CD4-positive, alpha-beta T cell treated with Interleukin-17A for 1 hour (primary cell): Measurements from ENCODE around the gene FZR1.
"Not testable (repeated sequence)": the region's sequence is repeated elsewhere in the genome, so short reads cannot be mapped to it uniquely, and the experiment has no call there.

Experiments
- DNase-seq: peaks from one replicate; pipeline ENCODE4 v3.0.0-alpha.2; 2020

Gene FZR1

DNA sequence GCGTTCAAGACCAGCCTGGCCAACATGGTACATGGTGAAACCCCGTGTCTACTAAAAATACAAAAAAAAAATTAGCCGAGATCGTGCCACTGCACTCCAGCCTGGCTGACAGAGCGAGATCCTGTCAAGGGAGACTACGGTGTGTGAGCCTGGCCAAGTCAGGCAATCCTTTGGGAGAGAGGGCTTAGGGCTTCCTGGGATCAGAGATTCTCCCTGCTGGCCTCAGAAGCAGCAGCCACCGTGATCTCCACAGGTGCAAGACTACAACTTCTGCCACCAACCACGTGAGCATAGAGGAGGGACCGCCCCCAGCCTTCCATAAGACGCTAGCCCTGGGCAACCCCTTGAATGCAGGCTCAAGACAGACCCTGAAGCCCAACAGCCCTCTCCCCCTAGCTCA, 43.7 kb downstream of the FZR1 start:
- DNase-seq, result no peak

DNA sequence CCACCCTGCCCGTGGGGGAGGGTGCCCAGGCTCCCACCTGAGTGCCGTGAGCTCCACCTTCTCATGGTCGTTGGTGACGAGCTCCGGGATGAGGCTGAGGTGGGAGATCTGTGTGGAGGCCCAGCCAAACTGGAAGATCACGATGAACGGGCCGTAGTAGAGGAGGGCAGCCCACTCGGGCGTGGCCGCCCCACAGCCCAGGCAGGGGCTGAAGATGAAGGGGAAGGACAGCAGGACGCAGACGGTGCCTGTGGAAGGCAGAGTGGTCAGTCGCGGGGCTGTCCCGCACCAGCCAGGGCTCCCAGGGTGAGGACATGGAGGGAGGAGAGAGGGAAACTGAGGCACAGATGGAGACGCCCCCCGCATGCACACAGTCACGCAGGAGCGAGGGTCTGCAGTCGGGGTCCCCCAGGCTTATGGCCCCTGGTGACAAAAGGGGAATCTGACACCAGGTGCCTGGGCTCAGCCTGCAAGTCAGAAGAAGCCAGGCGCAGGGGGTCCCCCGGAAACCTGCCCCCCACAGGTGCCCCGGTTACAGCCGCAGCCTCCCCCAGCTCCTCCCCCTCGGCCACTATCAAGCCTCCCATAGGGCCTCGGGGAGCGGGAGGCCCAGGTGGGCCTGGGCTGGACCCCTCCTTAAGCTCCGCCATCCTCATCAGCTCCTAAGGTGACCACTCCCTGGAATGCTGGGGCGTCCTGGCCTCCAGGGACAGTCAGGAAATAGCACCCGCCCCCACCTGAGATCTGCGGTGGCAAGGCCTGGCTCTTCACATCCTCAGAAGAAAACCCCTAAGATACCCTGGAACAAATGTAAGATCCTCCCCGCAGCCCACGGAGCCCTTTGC, 45.1 kb downstream of the FZR1 start:
- DNase-seq, result no peak

DNA sequence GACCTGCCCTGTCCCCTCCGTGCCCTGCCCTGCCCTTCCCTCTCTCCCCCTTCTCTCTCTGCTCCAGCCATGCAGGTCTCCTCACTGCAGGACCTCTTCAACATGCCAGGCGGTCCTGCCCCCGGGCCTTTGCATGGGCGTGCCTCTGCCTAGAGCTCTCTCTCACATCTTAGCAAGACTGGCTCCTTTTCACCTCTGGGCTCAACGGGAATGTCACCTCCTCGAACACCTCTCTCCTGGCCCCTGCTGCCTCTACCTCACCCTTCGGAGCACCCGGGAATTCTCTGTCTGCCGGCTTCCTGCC, 45.6 kb downstream of the FZR1 start:
- no peak for DNase-seq

DNA sequence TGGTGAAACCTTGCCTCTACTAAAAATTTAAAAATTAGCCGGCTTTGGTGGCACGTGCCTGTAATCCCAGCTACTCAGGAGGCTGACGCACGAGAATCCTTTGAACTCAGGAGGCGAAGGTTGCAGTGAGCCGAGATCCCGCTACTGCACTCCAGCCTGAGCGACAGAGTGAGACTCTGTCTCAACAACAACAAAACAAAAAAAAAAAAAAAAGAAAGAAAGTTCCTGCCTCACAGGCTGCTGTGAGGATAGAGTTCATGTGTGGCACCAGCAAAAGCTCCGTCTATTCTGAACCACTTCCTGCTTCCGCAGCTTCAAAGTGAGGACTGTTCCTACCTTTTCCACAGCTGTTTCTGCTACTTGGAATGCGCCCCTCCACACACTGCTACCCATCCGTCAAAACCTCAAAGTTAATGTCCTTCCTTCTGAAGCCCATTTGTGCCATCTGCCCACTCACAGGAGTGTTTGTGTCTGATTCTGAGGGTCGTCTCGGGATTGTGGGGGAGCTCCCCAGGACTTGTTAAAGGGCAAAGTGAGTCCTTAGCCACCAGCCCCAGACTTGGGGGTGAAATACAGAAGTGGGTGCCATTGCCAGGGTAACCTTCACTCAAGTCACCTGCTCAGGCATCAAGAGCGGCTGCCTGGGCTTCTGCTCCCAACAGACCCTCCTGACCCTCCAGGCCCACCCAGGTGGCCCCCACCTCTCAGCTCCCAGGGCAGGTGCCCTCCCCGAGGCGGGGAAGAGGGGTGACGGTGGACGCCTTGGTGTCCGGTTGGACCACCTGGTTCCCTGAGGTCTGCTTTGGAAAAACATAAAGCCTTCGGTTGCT, 48.4 kb downstream of the FZR1 start:
- peak; percentile 71 for DNase-seq

DNA sequence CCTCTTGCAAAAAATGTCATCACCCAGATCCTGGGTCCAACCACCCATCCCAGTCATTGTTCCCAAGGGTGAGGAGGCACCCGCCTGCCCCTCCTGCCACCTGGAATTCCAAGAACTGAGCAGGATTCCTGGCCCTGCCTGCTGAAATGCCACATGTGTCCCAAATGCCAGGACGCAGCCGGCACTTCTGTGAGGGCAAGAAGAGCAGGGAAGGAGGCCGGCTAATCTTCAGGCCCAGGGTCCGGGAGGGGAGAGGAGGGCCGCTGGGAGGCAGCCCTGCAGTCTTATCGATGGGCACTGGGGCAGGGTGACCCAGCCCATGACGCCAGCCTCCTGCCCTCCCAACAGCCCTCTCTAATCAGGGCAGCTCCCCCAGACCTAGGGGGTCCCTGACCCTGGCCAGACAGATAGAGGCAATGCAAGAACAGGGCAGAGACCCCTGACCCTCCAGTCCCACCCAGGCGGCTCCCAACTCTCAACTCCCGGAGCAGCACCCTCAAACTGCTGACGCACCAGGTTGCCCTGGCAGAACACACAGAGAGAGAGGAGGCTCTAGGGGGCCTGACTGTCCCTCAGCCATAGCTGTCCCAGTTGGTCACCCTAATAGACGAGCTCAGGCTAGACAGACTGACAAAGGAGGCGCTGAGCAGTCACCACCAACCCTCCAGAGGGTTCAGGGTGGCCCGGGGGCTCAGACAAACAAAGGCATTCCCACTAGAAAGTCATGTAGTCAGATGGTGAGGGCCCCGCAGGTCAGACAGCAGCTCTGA, 49.7 kb downstream of the FZR1 start:
- DNase-seq, result no peak

DNA sequence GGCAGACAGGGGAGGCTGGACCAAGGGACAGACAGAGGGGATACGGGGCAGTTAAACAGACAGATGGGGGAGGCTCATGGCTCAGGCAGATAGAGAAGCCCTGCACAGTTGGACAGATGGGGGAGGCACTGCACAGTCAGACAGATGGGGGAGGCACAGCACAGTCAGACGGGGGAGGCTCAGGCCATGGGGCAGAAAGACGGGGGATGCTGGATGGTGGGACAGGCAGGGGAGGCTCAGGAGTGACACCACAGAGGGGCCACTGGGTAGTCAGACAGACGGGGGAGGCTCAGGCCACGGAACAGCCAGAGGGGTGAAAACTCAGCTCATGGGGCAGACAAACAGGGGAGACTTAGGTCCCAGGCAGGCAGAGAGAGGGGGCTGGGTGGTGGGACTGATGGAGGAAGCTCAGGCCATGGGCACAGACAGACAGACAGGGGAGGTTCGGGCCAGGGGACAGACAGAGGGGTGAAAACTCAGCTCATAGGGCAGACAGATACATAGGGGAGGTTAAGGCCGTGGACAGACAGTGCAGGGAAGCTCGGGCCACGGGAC, 50.4 kb downstream of the FZR1 start:
- no peak for DNase-seq

DNA sequence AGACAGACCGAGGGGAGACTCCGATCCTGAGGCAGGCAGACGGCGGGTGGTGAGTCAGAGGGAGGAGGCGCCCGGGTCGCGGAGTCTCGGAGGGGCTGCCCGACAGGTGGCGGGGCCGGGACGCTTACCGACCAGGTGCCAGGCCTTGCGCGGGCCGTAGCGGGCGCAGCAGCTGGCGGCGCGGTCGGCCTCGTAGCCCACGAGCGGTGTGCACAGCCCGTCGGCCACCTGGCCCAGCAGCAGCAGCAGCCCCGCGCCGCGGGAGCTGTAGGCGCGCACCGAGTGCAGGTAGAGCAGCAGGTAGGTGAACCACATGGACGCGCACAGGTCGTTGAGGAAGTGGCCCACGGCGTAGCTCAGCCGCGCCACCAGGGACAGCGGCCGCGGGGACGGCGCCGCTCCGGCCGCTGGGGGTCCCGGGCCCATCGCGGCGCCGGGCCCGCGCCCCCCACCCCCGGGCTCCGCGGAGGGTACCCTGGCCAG, 50.9 kb downstream of the FZR1 start:
- DNase-seq, result peak; percentile 56

DNA sequence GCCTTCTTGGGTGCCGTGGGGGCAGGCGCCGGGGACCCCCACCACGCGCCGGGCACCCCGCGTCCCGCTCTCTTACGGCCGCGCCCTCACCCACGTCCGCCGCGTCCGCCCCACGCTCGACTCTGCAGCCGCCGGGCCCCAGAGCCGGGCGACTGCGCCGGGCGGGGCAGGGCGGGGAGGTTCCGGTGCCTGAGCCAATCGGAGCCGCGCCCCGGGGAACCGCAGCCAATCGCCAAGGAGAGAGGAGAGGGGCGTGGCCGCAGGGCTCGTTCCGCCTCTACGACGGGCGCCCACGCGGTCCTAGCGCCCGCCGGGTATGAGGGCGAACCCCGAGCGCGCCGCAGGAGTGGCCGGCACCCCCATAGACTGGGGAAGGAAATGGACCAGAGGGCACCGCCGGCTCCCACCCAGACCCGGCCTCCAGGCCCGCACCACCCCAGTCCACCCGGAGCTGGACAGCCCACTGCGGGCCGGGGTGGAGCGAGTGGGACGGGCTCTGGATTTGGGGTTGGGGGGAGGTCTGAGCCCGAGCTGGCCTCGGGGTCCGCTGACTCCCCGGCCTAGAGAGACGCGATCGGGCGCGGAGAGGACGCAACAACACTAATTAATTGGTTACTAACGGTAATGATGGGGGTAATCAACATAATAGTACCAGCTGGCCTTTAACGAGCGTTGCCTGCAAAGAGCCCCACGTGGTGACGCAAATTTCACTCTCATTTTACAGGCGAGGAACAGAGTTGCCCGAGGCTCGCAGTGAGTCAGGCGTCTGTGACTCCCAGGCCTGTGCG, 51.5 kb downstream of the FZR1 start, which contains the start of gene MFSD12:
TSS of gene MFSD12 (minus strand) at position 126 of the 788 bp plus-strand sequence. CDS start 183 bp downstream, outside the sequence.
- peak; percentile 95 for DNase-seq

DNA sequence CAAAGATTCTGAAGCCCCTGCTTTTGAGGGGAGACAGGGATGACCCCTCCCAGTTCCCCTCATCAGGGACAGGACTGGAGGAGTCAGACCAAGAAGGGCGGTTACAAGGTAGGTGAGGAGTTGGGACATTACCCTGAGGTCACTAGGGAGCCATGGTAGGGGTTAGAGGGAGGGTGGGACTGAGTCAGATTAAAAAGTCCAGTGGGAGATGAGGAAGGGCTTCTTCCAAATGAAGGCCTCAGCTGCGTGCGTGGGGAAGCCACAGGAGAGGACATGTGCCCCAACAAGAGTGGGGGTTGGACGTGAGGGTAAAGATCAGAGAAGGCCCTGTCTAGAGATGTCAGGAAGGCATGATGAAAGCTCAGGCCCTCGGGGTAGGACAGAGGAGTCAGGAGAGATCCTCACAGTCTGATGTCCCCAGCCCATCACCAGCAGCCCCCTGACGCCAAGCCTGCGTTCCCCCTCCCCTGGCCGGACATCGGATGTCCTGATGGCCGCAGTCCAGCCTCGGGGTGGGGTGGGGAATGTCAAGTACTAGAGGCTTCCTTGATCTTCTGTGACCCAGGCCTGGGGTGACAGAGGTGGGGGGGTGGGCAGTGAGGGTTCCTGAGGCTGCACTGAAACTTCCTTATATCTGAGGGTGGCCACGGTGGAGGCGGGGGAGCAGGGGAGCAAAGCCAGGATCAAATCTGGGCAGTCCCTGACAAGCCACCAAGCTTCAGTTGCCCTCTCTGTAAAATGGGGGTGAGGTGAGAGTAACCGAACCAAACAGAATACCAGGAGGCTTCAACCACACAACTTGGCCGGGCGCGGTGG, 57.8 kb downstream of the FZR1 start:
- DNase-seq, result no peak

DNA sequence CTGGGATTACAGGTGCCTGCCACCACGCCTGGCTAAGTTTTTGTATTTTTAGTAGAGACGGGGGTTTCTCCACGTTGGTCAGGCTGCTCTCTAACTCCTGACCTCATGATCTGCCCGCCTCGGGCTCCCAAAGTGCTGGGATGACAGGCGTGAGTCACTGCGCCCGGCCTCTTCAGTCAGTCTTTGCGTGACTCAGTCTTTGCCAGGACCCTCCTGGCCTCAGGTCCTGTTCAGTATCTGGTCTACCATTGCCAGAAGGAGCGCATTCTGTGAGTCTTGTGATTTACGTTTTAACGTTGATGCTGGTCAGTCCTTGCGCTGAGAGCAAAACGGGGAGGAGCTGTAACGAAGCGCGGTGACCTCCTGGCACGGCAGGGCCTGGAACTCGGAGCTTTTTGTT, 59.0 kb downstream of the FZR1 start:
- DNase-seq, result no peak

DNA sequence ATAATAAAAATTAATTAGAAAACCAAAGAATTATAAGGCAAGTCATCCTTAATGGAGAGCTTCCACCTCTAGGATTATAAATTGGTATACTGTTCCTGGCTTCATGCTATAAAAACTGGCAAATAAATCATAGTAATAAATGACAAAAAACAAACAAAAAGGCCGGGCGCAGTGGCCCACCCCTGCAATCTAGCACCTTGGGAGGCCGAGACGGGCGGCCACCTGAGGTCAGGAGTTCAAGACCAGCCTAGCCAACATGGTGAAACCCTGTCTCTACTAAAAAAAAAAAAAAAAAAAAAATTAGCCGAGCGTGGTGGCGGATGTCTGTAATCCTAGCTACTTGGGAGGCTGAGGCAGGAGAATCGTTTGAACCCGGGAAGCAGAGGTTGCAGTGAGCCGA, 63.9 kb downstream of the FZR1 start:
- DNase-seq, result not testable (repeated sequence)

DNA sequence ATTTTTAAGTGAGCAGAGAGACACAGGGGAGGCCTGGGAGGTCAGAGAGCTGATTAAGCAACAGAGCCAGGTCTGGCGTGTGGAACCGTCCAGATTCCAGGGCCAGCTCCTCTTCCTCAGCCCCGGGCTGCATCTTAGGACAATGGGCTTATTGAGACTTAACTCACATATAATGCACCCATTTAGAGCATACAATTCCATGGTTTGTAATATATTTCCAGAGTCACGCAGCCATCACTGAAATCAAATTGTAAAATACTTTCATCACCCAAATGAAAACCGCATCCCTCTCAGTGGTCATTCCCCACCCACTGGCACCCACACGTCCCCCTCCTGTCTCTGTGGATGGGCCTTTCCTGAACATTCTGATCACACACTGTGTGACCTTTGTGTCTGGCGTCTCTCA, 64.5 kb downstream of the FZR1 start:
- no peak for DNase-seq

DNA sequence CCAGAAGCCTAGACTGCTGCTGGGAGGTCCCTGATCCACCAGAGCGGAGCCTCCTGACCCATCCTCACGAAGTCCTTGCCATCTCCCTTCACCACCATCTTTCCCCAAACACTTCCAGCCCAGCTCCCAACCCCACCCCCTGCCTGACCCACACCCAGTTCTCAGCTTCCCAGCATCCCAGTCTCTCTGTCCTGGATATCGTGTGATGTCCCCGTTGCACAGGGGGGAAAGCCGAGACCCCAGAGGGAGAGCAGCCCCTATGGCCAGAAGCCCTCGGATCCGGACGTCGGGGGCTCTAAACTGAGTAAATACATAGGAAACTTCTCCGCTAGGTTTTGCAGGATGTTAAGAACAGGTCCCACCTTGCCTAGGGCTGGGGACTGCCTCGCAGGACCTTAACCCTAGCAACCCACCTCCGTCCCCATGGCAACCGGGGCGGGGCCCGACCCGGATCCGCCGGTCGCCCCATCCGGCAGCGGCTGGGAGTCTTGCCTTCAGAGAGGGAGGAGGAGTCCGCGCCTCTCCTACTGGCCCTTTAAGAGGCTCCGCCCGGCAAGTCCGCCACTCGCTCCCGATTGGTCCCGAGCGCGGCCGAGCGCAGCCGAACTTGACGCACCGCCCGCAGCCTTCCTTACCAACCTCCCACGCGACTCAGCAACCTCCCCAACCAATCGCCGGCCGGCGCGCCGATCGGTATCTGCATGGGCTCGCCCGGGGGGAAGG, 66.2 kb downstream of the FZR1 start:
- peak; percentile 99 for DNase-seq

DNA sequence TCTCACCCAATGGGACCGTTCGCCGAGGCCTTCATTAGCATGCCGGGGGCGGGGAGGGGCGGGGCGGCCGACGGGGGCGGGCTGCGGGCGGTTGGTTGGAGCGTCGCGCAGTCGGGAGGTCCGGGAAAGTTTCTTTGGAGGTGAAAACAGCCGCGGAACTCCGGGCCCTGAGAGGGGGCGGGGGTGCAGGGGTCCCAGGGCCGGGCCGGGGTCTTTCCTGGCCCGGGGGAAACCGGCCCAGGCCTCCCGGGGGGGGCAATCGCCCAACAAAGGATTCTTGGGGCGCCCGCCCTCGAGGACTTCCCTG, 66.7 kb downstream of the FZR1 start, which contains the start of gene HMG20B:
TSS of gene HMG20B (plus strand) at position 90 of the 307 bp plus-strand sequence. CDS start 366 bp downstream, outside the sequence.
- no peak for DNase-seq

DNA sequence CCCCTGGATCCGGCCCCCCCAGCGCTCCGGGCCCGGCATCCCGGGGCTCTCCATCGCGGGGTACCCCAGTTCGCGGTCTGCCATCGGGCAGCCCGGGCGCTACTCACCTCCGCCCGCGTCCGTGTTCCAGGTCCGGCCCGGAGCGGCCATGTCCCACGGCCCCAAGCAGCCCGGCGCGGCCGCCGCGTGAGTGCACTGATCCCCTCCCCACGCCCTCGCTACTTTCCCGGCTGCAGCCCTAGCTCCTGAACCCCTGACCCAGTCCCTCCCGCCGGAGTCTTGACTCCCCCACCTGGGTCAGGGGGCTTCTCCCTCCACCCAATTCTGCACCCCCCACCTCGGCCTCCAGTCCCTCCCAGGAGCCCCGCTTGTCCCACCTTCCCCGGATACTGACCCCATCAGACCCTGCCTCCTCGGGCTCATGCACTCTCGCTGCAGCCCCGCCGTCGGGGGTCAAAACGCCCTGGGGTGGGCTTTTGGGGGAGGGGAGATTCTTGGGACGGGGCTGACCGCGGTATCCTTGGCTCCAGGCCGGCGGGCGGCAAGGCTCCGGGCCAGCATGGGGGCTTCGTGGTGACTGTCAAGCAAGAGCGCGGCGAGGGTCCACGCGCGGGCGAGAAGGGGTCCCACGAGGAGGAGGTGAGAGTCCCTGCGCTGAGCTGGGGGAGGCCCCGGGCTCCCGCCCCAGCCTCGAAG, 67.2 kb downstream of the FZR1 start:
- no peak for DNase-seq

DNA sequence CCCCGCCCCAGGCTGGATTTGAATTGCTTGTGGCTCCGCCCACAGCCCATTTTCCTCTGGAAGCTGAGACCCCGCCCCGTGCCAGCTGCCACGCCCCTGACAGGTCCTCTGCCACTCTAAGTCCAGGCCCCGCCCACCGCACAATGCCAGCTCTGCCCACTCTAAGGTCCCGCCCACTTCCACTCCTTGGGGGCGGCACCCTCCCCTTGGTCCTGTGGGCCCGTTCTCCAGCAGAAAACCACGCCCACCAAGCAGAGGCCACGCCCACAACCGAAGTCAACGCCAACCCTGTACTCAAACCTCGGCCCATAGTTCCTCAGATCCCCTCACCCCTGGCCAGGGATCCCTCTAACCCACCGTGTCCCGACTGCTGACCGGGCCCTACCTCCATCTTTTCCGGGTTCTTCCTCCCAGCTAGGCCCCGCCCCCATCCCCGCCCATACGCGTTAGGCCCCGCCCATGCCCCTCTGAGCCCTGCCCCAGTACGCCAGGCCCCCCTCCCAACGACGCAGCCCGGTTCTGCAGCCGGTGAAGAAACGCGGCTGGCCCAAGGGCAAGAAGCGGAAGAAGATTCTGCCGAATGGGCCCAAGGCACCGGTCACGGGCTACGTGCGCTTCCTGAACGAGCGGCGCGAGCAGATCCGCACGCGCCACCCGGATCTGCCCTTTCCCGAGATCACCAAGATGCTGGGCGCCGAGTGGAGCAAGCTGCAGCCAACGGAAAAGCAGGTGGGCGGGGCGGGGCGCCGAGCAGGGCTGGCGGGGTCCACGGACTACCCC, 67.9 kb downstream of the FZR1 start:
- peak; percentile 89 for DNase-seq

DNA sequence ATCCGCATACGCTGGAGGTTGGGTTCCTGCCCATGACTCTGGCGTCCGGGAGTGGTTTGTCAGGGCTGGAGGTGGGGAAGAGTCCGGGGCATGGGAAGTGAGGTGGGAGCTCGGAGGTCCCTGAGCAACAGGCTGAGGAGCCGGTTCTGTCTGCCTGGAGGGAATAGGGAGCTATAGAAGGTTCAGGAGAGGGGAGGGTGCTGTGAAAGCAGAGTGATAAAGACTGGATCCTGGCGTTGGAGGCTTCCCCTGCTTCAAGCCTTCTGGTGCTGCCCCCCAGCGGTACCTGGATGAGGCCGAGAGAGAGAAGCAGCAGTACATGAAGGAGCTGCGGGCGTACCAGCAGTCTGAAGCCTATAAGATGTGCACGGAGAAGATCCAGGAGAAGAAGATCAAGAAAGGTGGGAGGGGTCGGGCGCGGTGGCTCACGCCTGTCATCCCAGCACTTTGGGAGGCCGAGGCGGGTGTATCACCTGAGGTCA, 69.2 kb downstream of the FZR1 start:
- peak; percentile 25 for DNase-seq

DNA sequence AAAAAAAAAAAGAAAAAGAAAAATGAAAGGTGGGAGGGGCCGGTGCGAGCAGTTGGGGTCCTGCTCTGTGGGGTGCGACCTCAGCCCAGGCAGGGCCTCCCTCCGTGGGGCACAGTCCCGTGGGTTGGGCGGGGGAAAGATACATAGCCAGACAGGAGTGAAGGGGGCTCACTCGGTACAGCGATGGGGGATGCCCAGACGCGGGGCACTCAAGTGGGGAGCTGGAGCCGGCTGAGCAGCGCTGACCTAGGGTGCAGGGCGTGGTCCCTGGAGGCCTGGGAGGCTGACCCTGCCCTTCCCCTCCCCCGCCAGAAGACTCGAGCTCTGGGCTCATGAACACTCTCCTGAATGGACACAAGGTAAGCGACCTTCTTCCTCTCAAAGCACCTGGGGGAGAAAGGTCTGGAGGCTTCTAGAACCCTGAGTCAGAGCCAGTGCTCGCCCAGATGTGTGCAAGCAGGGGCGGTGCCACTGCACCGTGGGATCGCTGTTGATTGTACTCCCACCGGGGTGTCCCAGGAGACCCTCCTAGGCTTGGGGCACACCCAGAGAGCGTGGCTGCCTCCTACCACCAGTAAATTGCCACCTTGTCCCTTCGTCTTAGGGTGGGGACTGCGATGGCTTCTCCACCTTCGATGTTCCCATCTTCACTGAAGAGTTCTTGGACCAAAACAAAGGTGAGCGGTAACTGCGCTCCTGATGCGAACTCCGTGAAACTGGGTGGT, 70.0 kb downstream of the FZR1 start:
- no peak for DNase-seq
